Ishikawa (cell line): ENCODE measurements around the gene NSD2.

Source experiments
- CEBPB ChIP-seq: IDR thresholded peaks from 2 replicates; pipeline ENCODE4 v1.6.1; 2012
- MAX ChIP-seq: IDR thresholded peaks from 2 replicates; pipeline ENCODE4 v1.6.1; 2012
- NFIC ChIP-seq: IDR thresholded peaks from 2 replicates; pipeline ENCODE4 v1.6.1; 2012
- TAF1 ChIP-seq: IDR thresholded peaks from 2 replicates; pipeline ENCODE4 v1.6.1; 2012; ENCODE audit warnings: low read depth, mild to moderate bottlenecking
- TCF12 ChIP-seq: IDR thresholded peaks from 2 replicates; pipeline ENCODE4 v1.6.1; 2012; ENCODE audit warnings: low read depth
- TEAD4 ChIP-seq: IDR thresholded peaks from 2 replicates; pipeline ENCODE4 v1.6.1; 2012

GRCh38 chr4:1879485-1879884 lies 8.3 kb downstream of the NSD2 start:
- TF ChIP-seq MAX (no peak), TEAD4 (no peak), CEBPB (no peak), TAF1 (no peak), TCF12 (no peak), NFIC (no peak)
